Non-pigmented ciliary epithelial cell (primary cell): Measurements from ENCODE around the gene MYOC.
"Not testable (repeated sequence)": the region's sequence is repeated elsewhere in the genome, so short reads cannot be mapped to it uniquely, and the experiment has no call there.

Experiments
- DNase-seq: peaks from one replicate; pipeline ENCODE4 v3.0.0-alpha.2; 2010; ENCODE audit warnings: low read depth

The MYOC gene

GRCh38 chr1:171606402-171606941 is 46.0 kb downstream of the MYOC start:
- no peak for DNase-seq

GRCh38 chr1:171603042-171603441 is 49.4 kb downstream of the MYOC start:
- not testable (repeated sequence) for DNase-seq

- DNase-seq: no peak
These were observed 51.6 kb downstream of the MYOC start for GRCh38 chr1:171600862-171601261.

- DNase-seq: not testable (repeated sequence)
These were observed 52.2 kb downstream of the MYOC start for GRCh38 chr1:171600310-171600709.

- no peak for DNase-seq
These were observed 55.3 kb downstream of the MYOC start for GRCh38 chr1:171597203-171597602.

GRCh38 chr1:171596705-171597104 is 55.8 kb downstream of the MYOC start:
- DNase-seq: no peak

- no peak for DNase-seq
These were observed 56.4 kb downstream of the MYOC start for GRCh38 chr1:171596119-171596518.

GRCh38 chr1:171595324-171595723 is 57.2 kb downstream of the MYOC start:
- no peak for DNase-seq

- DNase-seq: no peak
These were observed 62.5 kb downstream of the MYOC start for GRCh38 chr1:171590022-171590421.

GRCh38 chr1:171588230-171588629 is 64.3 kb downstream of the MYOC start:
- DNase-seq: no peak

- no peak for DNase-seq
These were observed 66.8 kb downstream of the MYOC start for GRCh38 chr1:171585715-171586114.
